ENCODE results near the gene MXRA8. TPM values are rescaled to one million over a fixed set of nuclear protein-coding genes. Genes with fewer than 3 reads are reported as not detected.
A peak's percentile ranks its signal among the peaks of the same experiment; 100 is the strongest.

Gene MXRA8
- total and polyA plus RNA-seq, 2 donors (not counting 3 experiments of a cell fraction or from before 2014, with no cell fraction given): 0.82 to 1.9 TPM

GRCh38 chr1:1318131-1318652 lies 40.2 kb downstream of the MXRA8 start:
- FAIRE-seq (peak; percentile 44), DNase-seq (ENCODE audit: low read depth, low spot score) (peak; percentile 45)
- Histone ChIP-seq H3K27ac (ENCODE audit: insufficient read depth, low read depth, low read length) (no peak overlapping the region), H3K9me3 (replicated peaks; ENCODE audit: control insufficient read depth, insufficient read depth, low read length) (no peaks in the 10 kb centered on the region), H3K4me2 (ENCODE audit: insufficient read depth, low read length) (no peak overlapping the region), H2AFZ (ENCODE audit: low read depth, low read length) (no peak overlapping the region), H3K9ac (replicated peaks; ENCODE audit: extremely low read depth, insufficient read depth, low read length) (no peak overlapping the region), H3K79me2 (ENCODE audit: control insufficient read depth, insufficient read depth, low read length) (peaks cover 36% of the 10 kb centered on the region), H3K4me3 (replicated peaks in 1 of 3; ENCODE audit: insufficient read depth in 1 of 3, low read depth in 1 of 3, low read length in 3 of 3) (no peak overlapping the region), H3K27me3 (ENCODE audit: control insufficient read depth in 2 of 2, insufficient read depth in 2 of 2, low read length in 2 of 2) (no peaks in the 10 kb centered on the region), H3K9me1 (replicated peaks; ENCODE audit: control insufficient read depth, extremely low read depth, insufficient read depth, low read length) (no peaks in the 10 kb centered on the region), H4K20me1 (replicated peaks; ENCODE audit: control insufficient read depth, extremely low read depth, insufficient read depth, low read length) (peaks cover 5% of the 10 kb centered on the region), H3K36me3 (ENCODE audit: control insufficient read depth in 2 of 2, extremely low read depth in 1 of 2, insufficient read depth in 2 of 2, low read length in 2 of 2) (peaks cover 0 to 25% of the 10 kb centered on the region in 2 experiments), H3K4me1 (ENCODE audit: control insufficient read depth, extremely low read depth, insufficient read depth, low read length) (no peaks in the 10 kb centered on the region)
- CTCF ChIA-PET: no interaction called here
- dilution Hi-C loops (cut with MboI; ENCODE audit: extremely low pct_ligation_motif_present, low sequenced_read_pairs) (no loop called here), intact Hi-C loops (cut with micrococcal nuclease) (no loop called here)
- POLR2A ChIA-PET: no interaction called here
- TF ChIP-seq EZH2 (IDR thresholded peaks at IDR 0.05; ENCODE audit: borderline replicate concordance, low read depth, low read length, severe bottlenecking) (no peak), CTCF (IDR thresholded peaks at IDR 0.05; ENCODE audit: extremely low read depth in 1 of 2, insufficient read depth in 1 of 2, low read depth in 1 of 2, low read length in 2 of 2) (no peak), POLR2A (IDR thresholded peaks at IDR 0.05; ENCODE audit: low read depth, low read length) (no peak), JUN (IDR thresholded peaks at IDR 0.05; ENCODE audit: borderline replicate concordance, insufficient read depth, insufficient read length, low read depth) (no peak), FOS (IDR thresholded peaks at IDR 0.05; ENCODE audit: borderline replicate concordance, insufficient read depth, low read length) (peak; percentile 32), MYC (IDR thresholded peaks at IDR 0.05; ENCODE audit: low read depth, low read length) (no peak), POLR2AphosphoS5 (IDR thresholded peaks at IDR 0.05; ENCODE audit: insufficient read depth, low read depth, low read length) (no peak), MAX (IDR thresholded peaks at IDR 0.05; ENCODE audit: insufficient read depth, insufficient read length) (no peak), GATA2 (IDR thresholded peaks at IDR 0.05; ENCODE audit: insufficient read depth, insufficient read length, low read depth, low read length) (no peak)
- no TSS peak for BruUV-seq (replicated peaks)

Measured in endothelial cell of umbilical vein (primary cell).